WERI-Rb-1 (cell line): ENCODE data around the gene GCG.

ENCODE experiments used
- DNase-seq: peaks from one replicate; pipeline ENCODE4 v3.0.0-alpha.2; 2020
- H3K27ac ChIP-seq: fragments of 250-450 bp; sonication (Bioruptor Pico); 2 replicates; pipeline ENCODE4 v1.5.1; 2020; ENCODE audit warnings: mild to moderate bottlenecking, moderate library complexity
- H3K27me3 ChIP-seq: fragments of 250-450 bp; sonication (Bioruptor Pico); 2 replicates; pipeline ENCODE4 v1.5.1; 2021; ENCODE audit warnings: mild to moderate bottlenecking, low read depth, moderate library complexity; ENCODE audit not compliant: insufficient read depth, severe bottlenecking
- H3K36me3 ChIP-seq: fragments of 250-450 bp; sonication (Bioruptor Pico); 2 replicates; pipeline ENCODE4 v1.5.1; 2020; ENCODE audit warnings: mild to moderate bottlenecking, moderate library complexity
- H3K4me3 ChIP-seq: 2 replicates; pipeline ENCODE4 v1.5.1; 2011; ENCODE audit warnings: low read depth, mild to moderate bottlenecking, control low read depth, low read length
- H3K9me3 ChIP-seq: fragments of 250-450 bp; sonication (Bioruptor Pico); 2 replicates; pipeline ENCODE4 v1.5.1; 2021; ENCODE audit warnings: mild to moderate bottlenecking, moderate library complexity; ENCODE audit not compliant: severe bottlenecking
- CTCF ChIP-seq: IDR thresholded peaks from 2 replicates; pipeline ENCODE4 v1.5.1; 2011; ENCODE audit warnings: low read depth, mild to moderate bottlenecking, control low read depth, inconsistent platforms, low read length

The GCG gene

GRCh38 chr2:162164802-162165201, 12.8 kb upstream of the GCG start:
- H3K9me3 ChIP-seq: no peaks in the 10 kb centered on the region
- no peak for DNase-seq
- H3K27ac ChIP-seq: no peak overlapping the region
- no peaks in the 10 kb centered on the region for H3K27me3 ChIP-seq
- H3K36me3 ChIP-seq: no peaks in the 10 kb centered on the region
- no peak for TF ChIP-seq CTCF
- no peak overlapping the region for H3K4me3 ChIP-seq

GRCh38 chr2:162159446-162159845, 7.4 kb upstream of the GCG start:
- no peak for DNase-seq
- Histone ChIP-seq H3K27ac (no peak overlapping the region), H3K36me3 (no peaks in the 10 kb centered on the region), H3K4me3 (no peak overlapping the region), H3K9me3 (no peaks in the 10 kb centered on the region), H3K27me3 (no peaks in the 10 kb centered on the region)
- TF ChIP-seq CTCF: no peak

GRCh38 chr2:162156149-162156548, 4.1 kb upstream of the GCG start:
- H3K27me3 ChIP-seq: no peaks in the 10 kb centered on the region
- H3K9me3 ChIP-seq: no peaks in the 10 kb centered on the region
- H3K27ac ChIP-seq: no peak overlapping the region
- H3K36me3 ChIP-seq: no peaks in the 10 kb centered on the region
- H3K4me3 ChIP-seq: no peak overlapping the region
- DNase-seq: no peak
- TF ChIP-seq CTCF: no peak

GRCh38 chr2:162155093-162155492, 3.0 kb upstream of the GCG start:
- Histone ChIP-seq H3K27ac (no peak overlapping the region), H3K27me3 (no peaks in the 10 kb centered on the region), H3K4me3 (no peak overlapping the region), H3K9me3 (no peaks in the 10 kb centered on the region), H3K36me3 (no peaks in the 10 kb centered on the region)
- DNase-seq: no peak
- peak; percentile 18; the same call in 1 of the 2 replicates for TF ChIP-seq CTCF

- H3K27ac ChIP-seq: no peak overlapping the region
- H3K4me3 ChIP-seq: no peak overlapping the region
- no peaks in the 10 kb centered on the region for H3K9me3 ChIP-seq
- H3K36me3 ChIP-seq: no peaks in the 10 kb centered on the region
- H3K27me3 ChIP-seq: no peaks in the 10 kb centered on the region
- peak; percentile 66 for DNase-seq
- TF ChIP-seq CTCF: peak; percentile 74
Measured at GRCh38 chr2:162153608-162154224, 1.7 kb upstream of the GCG start.

GRCh38 chr2:162149940-162150339, 2.1 kb downstream of the GCG start:
- TF ChIP-seq CTCF: no peak
- Histone ChIP-seq H3K9me3 (no peaks in the 10 kb centered on the region), H3K4me3 (no peak overlapping the region), H3K27me3 (no peaks in the 10 kb centered on the region), H3K36me3 (no peaks in the 10 kb centered on the region), H3K27ac (no peak overlapping the region)
- no peak for DNase-seq
